GM12878 (cell line): ENCODE measurements around the gene PDZRN4. TPM values are rescaled to one million over a fixed set of nuclear protein-coding genes. Genes with fewer than 3 reads are reported as not detected.

Source experiments
- ATAC-seq: fragments of 200-7000 bp; cut with Tn5 transposase; 3 replicates; pipeline ENCODE4 v1.9.1; 2020; ENCODE audit warnings: mild to moderate bottlenecking, moderate library complexity
- BruUV-seq: library from RNA; stranded (reverse); fragments of 400-500 nt; replicated peaks from 2 replicates; lab custom pipeline; 2021; lab: Mats Ljungman, UMichigan
- CTCF ChIA-PET: fragments of 300-600 bp; sonication (Branson Sonifier 250); formaldehyde crosslinking; extraction: SDS; loops from one replicate; lab custom pipeline; 2021; ENCODE audit warnings: inconsistent platforms; lab: Yijun Ruan, JAX
- POLR2A ChIA-PET: fragments of 350-600 bp; formaldehyde crosslinking; extraction: SDS; loops from one replicate; lab custom pipeline; 2021; ENCODE audit warnings: inconsistent platforms; lab: Charles Lee
- RAD21 ChIA-PET: fragments of 300-600 bp; sonication (Branson Sonifier 250); formaldehyde crosslinking; loops from one replicate; lab custom pipeline; 2023; ENCODE audit warnings: antibody characterized with exemption; ENCODE audit not compliant: unreplicated experiment; lab: Charles Lee
- SMC1A ChIA-PET: fragments of 300-600 bp; sonication (Branson Sonifier 250); formaldehyde crosslinking; loops from one replicate; lab custom pipeline; 2023; ENCODE audit not compliant: unreplicated experiment, uncharacterized antibody; lab: Charles Lee
- DNase-seq: peaks from one replicate; pipeline ENCODE4 v3.0.0-alpha.2; 2011; ENCODE audit warnings: low read depth, low spot score
- FAIRE-seq: peaks from 3 replicates; lab custom pipeline; 2011; peaks lifted over from hg19 to GRCh38; lab: Jason Lieb, UNC
- H2AFZ ChIP-seq: 2 replicates; pipeline ENCODE4 v1.6.0; 2011; ENCODE audit warnings: low read depth, low read length, control low read depth; ENCODE audit not compliant: control insufficient read depth
- H3K27ac ChIP-seq: 2 replicates; pipeline ENCODE4 v1.5.1; 2011; ENCODE audit warnings: control low read depth; ENCODE audit not compliant: control insufficient read depth, insufficient read depth
- H3K27me3 ChIP-seq, 2 experiments: replicated peaks in 1 of 2; 2 replicates each; pipeline versions ENCODE4 v1.6.0 to v1.6.1; 2011; ENCODE audit warnings: low read length in 1 of 2; ENCODE audit not compliant: control insufficient read depth in 2 of 2, insufficient read depth in 2 of 2
- H3K36me3 ChIP-seq, 2 experiments: 2 replicates each; pipeline ENCODE4 v1.5.1; 2011; ENCODE audit warnings: low read length in 1 of 2; ENCODE audit not compliant: control insufficient read depth in 2 of 2, insufficient read depth in 2 of 2
- H3K4me1 ChIP-seq: 2 replicates; pipeline ENCODE4 v1.6.1; 2011; ENCODE audit warnings: mild to moderate bottlenecking, low read length, moderate library complexity, mixed read lengths; ENCODE audit not compliant: control insufficient read depth, insufficient read depth
- H3K4me2 ChIP-seq: 2 replicates; pipeline ENCODE4 v1.6.0; 2011; ENCODE audit warnings: control low read depth; ENCODE audit not compliant: control insufficient read depth, insufficient read depth
- H3K4me3 ChIP-seq: fragments of 200-600 bp; sonication (generic); 2 replicates; pipeline ENCODE4 v1.5.1; 2016
- H3K79me2 ChIP-seq: 2 replicates; pipeline ENCODE4 v1.6.0; 2011; ENCODE audit warnings: low read length; ENCODE audit not compliant: control insufficient read depth, insufficient read depth
- H3K9ac ChIP-seq: 2 replicates; pipeline ENCODE4 v1.8.0; 2011; ENCODE audit warnings: low read length, control low read depth, mixed read lengths; ENCODE audit not compliant: control insufficient read depth, insufficient read depth
- H3K9me3 ChIP-seq: replicated peaks from 3 replicates; pipeline ENCODE4 v1.5.1; 2011; ENCODE audit warnings: mild to moderate bottlenecking, low read length; ENCODE audit not compliant: control insufficient read depth, insufficient read depth
- H4K20me1 ChIP-seq: 2 replicates; pipeline ENCODE4 v1.6.0; 2011; ENCODE audit not compliant: control insufficient read depth, insufficient read depth
- BHLHE40 ChIP-seq, 2 experiments: fragments of 450-650 bp in 1 of 2; IDR thresholded peaks; 2 replicates each; pipeline ENCODE4 v1.6.1; 2011 to 2017; ENCODE audit warnings: low read depth in 2 of 2, borderline replicate concordance in 1 of 2, improper control_type of control experiment in 1 of 2, low read length in 1 of 2, mild to moderate bottlenecking in 1 of 2
- CHD2 ChIP-seq: IDR thresholded peaks from 2 replicates; pipeline ENCODE4 v1.6.1; 2011; ENCODE audit warnings: low read depth, low read length, improper control_type of control experiment, borderline replicate concordance
- EZH2 ChIP-seq: IDR thresholded peaks from 2 replicates; pipeline ENCODE4 v1.6.1; 2012; ENCODE audit warnings: low read depth, mild to moderate bottlenecking, control low read depth, inconsistent platforms, low read length, borderline replicate concordance; ENCODE audit not compliant: control insufficient read depth
- HDGF ChIP-seq: fragments of 450-650 bp; IDR thresholded peaks from 2 replicates; pipeline ENCODE4 v1.6.1; 2016; ENCODE audit warnings: antibody characterized with exemption
- KAT2A ChIP-seq: conservative IDR thresholded peaks from 2 replicates; pipeline ENCODE4 v1.6.1; 2011; ENCODE audit warnings: low read depth, low read length; ENCODE audit not compliant: control insufficient read depth
- KLF5 ChIP-seq: fragments of 450-650 bp; IDR thresholded peaks from 2 replicates; pipeline ENCODE4 v1.6.1; 2014; ENCODE audit warnings: mild to moderate bottlenecking; ENCODE audit not compliant: partially characterized antibody
- MEF2B ChIP-seq: fragments of 450-650 bp; IDR thresholded peaks from 2 replicates; pipeline ENCODE4 v1.6.1; 2018; ENCODE audit warnings: mild to moderate bottlenecking, moderate library complexity; ENCODE audit not compliant: partially characterized antibody, poor library complexity, severe bottlenecking
- NRF1 ChIP-seq: conservative IDR thresholded peaks from 2 replicates; pipeline ENCODE4 v1.6.1; 2011; ENCODE audit warnings: mild to moderate bottlenecking, low read depth, low read length, improper control_type of control experiment
- PML ChIP-seq: IDR thresholded peaks from 2 replicates; pipeline ENCODE4 v1.6.1; 2012; ENCODE audit warnings: low read length, inconsistent platforms
- RFX5 ChIP-seq: IDR thresholded peaks from 2 replicates; pipeline ENCODE4 v1.6.1; 2011; ENCODE audit warnings: low read depth, low read length, improper control_type of control experiment
- WGBS: methylation state at CpG from one replicate; pipeline ENCODE4 v1.1.6; 2016; ENCODE audit warnings: low lambda C conversion rate; ENCODE audit not compliant: insufficient replicate concordance, insufficient coverage; ENCODE audit errors: missing lambda C conversion rate; 5-methylcytosine and 5-hydroxymethylcytosine counted together
- in situ Hi-C: fragments of 300-500 bp; cut with MboI; formaldehyde crosslinking; loops from 9 replicates; pipeline ENCODE4 v1.14.3; 2018; ENCODE audit warnings: mixed read lengths
- intact Hi-C: fragments of 100-400 bp; cut with micrococcal nuclease; formaldehyde crosslinking; loops from one replicate; pipeline ENCODE4 v1.14.2; 2022; ENCODE audit not compliant: unreplicated experiment
- polyA plus RNA-seq, 11 experiments: library from polyadenylated mRNA; depleted of rRNA in 4 of 11; unstranded in 6 of 11; stranded (reverse) in 5 of 11; fragments of >200 nt; fragmentation: Nextera tagmentation in 4 of 11; fragmentation: Illumina TruSeq in 1 of 11; extraction: Ambion mirVana in 4 of 11; extraction: Trizol in 1 of 11; gene quantifications; 1 replicate in 1 of 11; 2 replicates in 10 of 11; pipeline versions ENCODE4 v1.2.1 to v1.2.3, GENCODE V29; 2011 to 2016; ENCODE audit warnings: inconsistent platforms in 2 of 11, missing spikeins in 2 of 11, low read depth in 1 of 11
- total RNA-seq, 4 experiments: library from RNA; depleted of rRNA in 3 of 4; stranded (reverse); fragments of >200 nt in 3 of 4; fragmentation: Illumina TruSeq in 1 of 4; extraction: Trizol in 1 of 4; gene quantifications; 2 replicates each; pipeline versions ENCODE4 v1.2.1 to v1.2.3, GENCODE V29; 2013 to 2021
- TF ChIP-seq, protein P1 (sequence below): fragments of 450-650 bp; formaldehyde crosslinking; IDR thresholded peaks from 2 replicates; pipeline ENCODE4 v1.4.0; 2022; ENCODE audit warnings: mild to moderate bottlenecking, moderate library complexity
- TF ChIP-seq, protein P2 (sequence below): fragments of 450-650 bp; IDR thresholded peaks from 2 replicates; pipeline ENCODE4 v1.6.1; 2017; ENCODE audit warnings: mild to moderate bottlenecking, moderate library complexity
- TF ChIP-seq, protein P3 (sequence below): fragments of 450-650 bp; IDR thresholded peaks from 2 replicates; pipeline ENCODE4 v1.6.1; 2017; ENCODE audit warnings: antibody characterized with exemption, mild to moderate bottlenecking, moderate library complexity

The PDZRN4 gene
- total and polyA plus RNA-seq, 10 of the 15 experiments (the other 5 are each of a cell fraction or from before 2014, with no cell fraction given) = 0.03 TPM; not detected in 9

DNA sequence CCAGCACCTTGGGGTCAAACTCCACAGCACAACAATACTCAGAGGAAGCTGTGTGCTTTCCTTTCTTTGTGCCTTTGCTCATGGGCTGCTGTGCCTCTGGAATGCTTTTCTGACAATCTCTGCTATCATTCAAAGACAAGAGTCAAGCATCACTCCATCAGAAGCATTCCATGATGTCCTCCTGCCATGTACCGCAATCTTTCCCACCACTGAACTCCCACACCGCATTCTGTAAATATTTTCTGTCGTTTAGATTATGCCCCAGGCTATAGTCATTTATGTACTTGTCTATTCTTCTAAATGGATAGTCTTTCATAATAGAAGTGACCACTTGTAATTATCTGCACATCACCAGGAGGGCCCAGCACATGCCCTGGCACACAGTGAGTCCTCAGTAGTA lies 327.8 kb downstream of the PDZRN4 start:
- H3K9me3 ChIP-seq = no peaks in the 10 kb centered on the region
- in situ Hi-C loops (no loop called here), intact Hi-C loops (loop anchor here (10.0 kb wide), 1 partner anchor 509 kb away; no protein-coding TSS in a partner anchor)
- no peak overlapping the region for H3K4me3 ChIP-seq
- no peak overlapping the region for H3K9ac ChIP-seq
- no peak overlapping the region for H3K27ac ChIP-seq
- ChIA-PET RAD21 (no interaction called here), SMC1A (interaction anchor here (1.1 kb wide), 1 partner anchor 9 kb away, joined by 3 read pairs; no protein-coding TSS in a partner anchor), POLR2A (no interaction called here), CTCF (no interaction called here)
- ATAC-seq = no peak
- 42% methylated on average over 3 of the region's 3 CpGs for WGBS
- H3K36me3 ChIP-seq = no peaks in the 10 kb centered on the region
- H3K4me2 ChIP-seq = no peak overlapping the region
- H3K27me3 ChIP-seq = no peaks in the 10 kb centered on the region
- H3K4me1 ChIP-seq = no peaks in the 10 kb centered on the region
- BruUV-seq = no TSS peak
- no peak overlapping the region for H2AFZ ChIP-seq
- no peak for DNase-seq
- no peak for FAIRE-seq
- no peaks in the 10 kb centered on the region for H4K20me1 ChIP-seq
- H3K79me2 ChIP-seq = no peaks in the 10 kb centered on the region
- TF ChIP-seq EZH2 (no peak), CHD2 (no peak), NRF1 (no peak), MEF2B (no peak), HDGF (no peak), KLF5 (no peak), RFX5 (no peak), KAT2A (no peak), PML (no peak), BHLHE40 (IDR thresholded peaks at IDR 0.05; ENCODE audit: borderline replicate concordance in 1 of 2, low read depth in 2 of 2, low read length in 1 of 2) (no peak)
- TF ChIP-seq, protein P1, sequence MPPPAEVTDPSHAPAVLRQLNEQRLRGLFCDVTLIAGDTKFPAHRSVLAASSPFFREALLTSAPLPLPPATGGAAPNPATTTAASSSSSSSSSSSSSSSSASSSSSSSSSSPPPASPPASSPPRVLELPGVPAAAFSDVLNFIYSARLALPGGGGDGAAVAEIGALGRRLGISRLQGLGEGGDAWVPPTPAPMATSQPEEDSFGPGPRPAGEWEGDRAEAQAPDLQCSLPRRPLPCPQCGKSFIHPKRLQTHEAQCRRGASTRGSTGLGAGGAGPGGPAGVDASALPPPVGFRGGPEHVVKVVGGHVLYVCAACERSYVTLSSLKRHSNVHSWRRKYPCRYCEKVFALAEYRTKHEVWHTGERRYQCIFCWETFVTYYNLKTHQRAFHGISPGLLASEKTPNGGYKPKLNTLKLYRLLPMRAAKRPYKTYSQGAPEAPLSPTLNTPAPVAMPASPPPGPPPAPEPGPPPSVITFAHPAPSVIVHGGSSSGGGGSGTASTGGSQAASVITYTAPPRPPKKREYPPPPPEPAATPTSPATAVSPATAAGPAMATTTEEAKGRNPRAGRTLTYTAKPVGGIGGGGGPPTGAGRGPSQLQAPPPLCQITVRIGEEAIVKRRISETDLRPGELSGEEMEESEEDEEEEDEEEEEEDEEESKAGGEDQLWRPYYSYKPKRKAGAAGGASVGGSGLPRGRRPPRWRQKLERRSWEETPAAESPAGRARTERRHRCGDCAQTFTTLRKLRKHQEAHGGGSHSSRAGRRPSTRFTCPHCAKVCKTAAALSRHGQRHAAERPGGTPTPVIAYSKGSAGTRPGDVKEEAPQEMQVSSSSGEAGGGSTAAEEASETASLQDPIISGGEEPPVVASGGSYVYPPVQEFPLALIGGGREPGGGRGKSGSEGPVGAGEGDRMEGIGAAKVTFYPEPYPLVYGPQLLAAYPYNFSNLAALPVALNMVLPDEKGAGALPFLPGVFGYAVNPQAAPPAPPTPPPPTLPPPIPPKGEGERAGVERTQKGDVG (CRISPR knock-in tag) = no peak
- TF ChIP-seq, protein P2, sequence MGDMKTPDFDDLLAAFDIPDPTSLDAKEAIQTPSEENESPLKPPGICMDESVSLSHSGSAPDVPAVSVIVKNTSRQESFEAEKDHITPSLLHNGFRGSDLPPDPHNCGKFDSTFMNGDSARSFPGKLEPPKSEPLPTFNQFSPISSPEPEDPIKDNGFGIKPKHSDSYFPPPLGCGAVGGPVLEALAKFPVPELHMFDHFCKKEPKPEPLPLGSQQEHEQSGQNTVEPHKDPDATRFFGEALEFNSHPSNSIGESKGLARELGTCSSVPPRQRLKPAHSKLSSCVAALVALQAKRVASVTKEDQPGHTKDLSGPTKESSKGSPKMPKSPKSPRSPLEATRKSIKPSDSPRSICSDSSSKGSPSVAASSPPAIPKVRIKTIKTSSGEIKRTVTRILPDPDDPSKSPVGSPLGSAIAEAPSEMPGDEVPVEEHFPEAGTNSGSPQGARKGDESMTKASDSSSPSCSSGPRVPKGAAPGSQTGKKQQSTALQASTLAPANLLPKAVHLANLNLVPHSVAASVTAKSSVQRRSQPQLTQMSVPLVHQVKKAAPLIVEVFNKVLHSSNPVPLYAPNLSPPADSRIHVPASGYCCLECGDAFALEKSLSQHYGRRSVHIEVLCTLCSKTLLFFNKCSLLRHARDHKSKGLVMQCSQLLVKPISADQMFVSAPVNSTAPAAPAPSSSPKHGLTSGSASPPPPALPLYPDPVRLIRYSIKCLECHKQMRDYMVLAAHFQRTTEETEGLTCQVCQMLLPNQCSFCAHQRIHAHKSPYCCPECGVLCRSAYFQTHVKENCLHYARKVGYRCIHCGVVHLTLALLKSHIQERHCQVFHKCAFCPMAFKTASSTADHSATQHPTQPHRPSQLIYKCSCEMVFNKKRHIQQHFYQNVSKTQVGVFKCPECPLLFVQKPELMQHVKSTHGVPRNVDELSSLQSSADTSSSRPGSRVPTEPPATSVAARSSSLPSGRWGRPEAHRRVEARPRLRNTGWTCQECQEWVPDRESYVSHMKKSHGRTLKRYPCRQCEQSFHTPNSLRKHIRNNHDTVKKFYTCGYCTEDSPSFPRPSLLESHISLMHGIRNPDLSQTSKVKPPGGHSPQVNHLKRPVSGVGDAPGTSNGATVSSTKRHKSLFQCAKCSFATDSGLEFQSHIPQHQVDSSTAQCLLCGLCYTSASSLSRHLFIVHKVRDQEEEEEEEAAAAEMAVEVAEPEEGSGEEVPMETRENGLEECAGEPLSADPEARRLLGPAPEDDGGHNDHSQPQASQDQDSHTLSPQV = no peak
- TF ChIP-seq, protein P3, sequence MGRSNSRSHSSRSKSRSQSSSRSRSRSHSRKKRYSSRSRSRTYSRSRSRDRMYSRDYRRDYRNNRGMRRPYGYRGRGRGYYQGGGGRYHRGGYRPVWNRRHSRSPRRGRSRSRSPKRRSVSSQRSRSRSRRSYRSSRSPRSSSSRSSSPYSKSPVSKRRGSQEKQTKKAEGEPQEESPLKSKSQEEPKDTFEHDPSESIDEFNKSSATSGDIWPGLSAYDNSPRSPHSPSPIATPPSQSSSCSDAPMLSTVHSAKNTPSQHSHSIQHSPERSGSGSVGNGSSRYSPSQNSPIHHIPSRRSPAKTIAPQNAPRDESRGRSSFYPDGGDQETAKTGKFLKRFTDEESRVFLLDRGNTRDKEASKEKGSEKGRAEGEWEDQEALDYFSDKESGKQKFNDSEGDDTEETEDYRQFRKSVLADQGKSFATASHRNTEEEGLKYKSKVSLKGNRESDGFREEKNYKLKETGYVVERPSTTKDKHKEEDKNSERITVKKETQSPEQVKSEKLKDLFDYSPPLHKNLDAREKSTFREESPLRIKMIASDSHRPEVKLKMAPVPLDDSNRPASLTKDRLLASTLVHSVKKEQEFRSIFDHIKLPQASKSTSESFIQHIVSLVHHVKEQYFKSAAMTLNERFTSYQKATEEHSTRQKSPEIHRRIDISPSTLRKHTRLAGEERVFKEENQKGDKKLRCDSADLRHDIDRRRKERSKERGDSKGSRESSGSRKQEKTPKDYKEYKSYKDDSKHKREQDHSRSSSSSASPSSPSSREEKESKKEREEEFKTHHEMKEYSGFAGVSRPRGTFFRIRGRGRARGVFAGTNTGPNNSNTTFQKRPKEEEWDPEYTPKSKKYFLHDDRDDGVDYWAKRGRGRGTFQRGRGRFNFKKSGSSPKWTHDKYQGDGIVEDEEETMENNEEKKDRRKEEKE = no peak
